Activated naive CD4-positive, alpha-beta T cell treated with anti-CD3 and anti-CD28 coated beads for 36 hours (primary cell): Measurements from ENCODE around the gene DDAH2. TPM values are rescaled to one million over a fixed set of nuclear protein-coding genes. Genes with fewer than 3 reads are reported as not detected.

Source experiments
- CTCF ChIA-PET: fragments of 350-600 bp; sonication (Branson Sonifier 250); formaldehyde crosslinking; loops from one replicate; lab custom pipeline; 2021; ENCODE audit warnings: antibody characterized with exemption; lab: Charles Lee
- DNase-seq: peaks from one replicate; pipeline ENCODE4 v3.0.0-alpha.2; 2020
- H3K27ac Mint-ChIP-seq: one replicate; pipeline ENCODE4 v1.8.0; 2021; ENCODE audit warnings: mild to moderate bottlenecking, mixed read lengths
- H3K27me3 Mint-ChIP-seq: one replicate; pipeline ENCODE4 v1.8.0; 2021; ENCODE audit warnings: low read depth, mixed read lengths
- H3K36me3 Mint-ChIP-seq: one replicate; pipeline ENCODE4 v1.8.0; 2021; ENCODE audit warnings: low read depth, mixed read lengths
- H3K4me1 Mint-ChIP-seq: one replicate; pipeline ENCODE4 v1.8.0; 2021; ENCODE audit warnings: low read depth, mixed read lengths
- H3K4me3 Mint-ChIP-seq: one replicate; pipeline ENCODE4 v1.8.0; 2021; ENCODE audit warnings: mild to moderate bottlenecking, moderate library complexity, mixed read lengths
- H3K9me3 Mint-ChIP-seq: one replicate; pipeline ENCODE4 v1.8.0; 2021; ENCODE audit warnings: mixed read lengths
- intact Hi-C: fragments of 100-400 bp; cut with micrococcal nuclease; formaldehyde crosslinking; loops from one replicate; pipeline ENCODE4 v1.15.1; 2023
- total RNA-seq, 2 experiments: library from RNA; stranded (reverse); gene quantifications; one replicate each; pipeline ENCODE4 v1.2.3, GENCODE V29; 2021

DDAH2 gene
- total RNA-seq, 2 experiments from 2014 or later: 8.5 to 11.3 TPM

- Mint-ChIP-seq H3K4me3 (no peak overlapping the region), H3K36me3 (peaks cover 5% of the 10 kb centered on the region), H3K9me3 (no peaks in the 10 kb centered on the region), H3K27ac (no peak overlapping the region), H3K4me1 (peaks cover 18% of the 10 kb centered on the region), H3K27me3 (no peaks in the 10 kb centered on the region)
- intact Hi-C loops: no loop called here
- no peak for DNase-seq
- CTCF ChIA-PET: interaction anchor here (1.1 kb wide), 1 partner anchor 33 kb away, joined by 3 read pairs; no protein-coding TSS in a partner anchor
Observed at GRCh38 chr6:31705931-31706330, 23.2 kb downstream of the DDAH2 start.

DNA sequence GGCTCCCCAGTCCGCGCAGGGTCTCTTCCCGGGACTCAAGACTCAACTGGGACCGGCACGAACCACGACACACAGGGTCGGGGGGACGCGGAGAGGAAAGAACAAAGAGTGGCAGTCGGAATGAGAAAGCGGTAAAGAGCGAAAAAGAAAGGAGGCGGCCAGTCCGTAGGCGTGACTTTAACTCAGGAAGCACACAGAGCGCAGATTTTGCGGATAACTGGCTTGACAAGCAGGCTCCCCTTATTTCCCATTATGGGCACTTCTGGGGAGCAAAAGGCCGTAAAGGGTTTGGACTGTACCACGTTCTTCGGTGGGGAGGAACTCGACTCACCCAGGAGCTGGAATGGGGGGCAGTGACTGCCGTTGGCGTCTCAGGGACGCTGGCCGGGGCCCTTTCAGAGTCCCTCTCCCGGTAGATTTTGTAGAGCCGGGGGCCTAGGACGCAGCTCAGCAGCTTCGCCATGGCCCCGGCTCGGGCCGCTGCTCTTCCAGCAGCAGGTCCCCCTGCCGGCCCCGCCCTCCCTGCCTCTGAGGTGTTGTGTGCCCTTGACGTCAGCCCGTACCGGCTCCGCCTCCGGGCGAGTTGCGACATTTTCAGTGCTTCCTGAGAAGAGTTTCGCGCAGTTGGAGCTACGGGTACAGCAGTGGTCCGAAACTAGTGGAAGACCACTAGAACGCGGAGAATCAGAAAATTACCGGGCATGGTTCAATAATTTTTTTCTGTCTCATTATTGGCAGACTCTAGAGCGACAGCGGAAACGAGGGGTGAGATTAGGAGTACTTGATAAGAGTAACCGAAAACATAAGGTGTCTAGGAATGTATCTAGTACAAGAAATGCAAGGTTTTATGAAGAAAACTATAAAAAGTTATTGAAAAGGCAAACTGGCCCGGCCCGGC lies 26.0 kb downstream of the DDAH2 start, which contains the start of gene ABHD16A:
ABHD16A (minus strand) TSS at position 506 of the 898 bp plus-strand sequence; CDS start at position 463, 43 bp downstream.
- intact Hi-C loops: loop anchor here (1.0 kb wide), 9 partner anchors 35 to 475 kb away; partner anchors contain the start of genes ATF6B, BAG6, NFKBIL1 and PRRC2A
- CTCF ChIA-PET: interaction anchor here (0.8 to 1.1 kb wide), 4 partner anchors 22 to 127 kb away, joined by 3 to 5 read pairs (median 4); partner anchors contain the start of gene LY6G5C

DNA sequence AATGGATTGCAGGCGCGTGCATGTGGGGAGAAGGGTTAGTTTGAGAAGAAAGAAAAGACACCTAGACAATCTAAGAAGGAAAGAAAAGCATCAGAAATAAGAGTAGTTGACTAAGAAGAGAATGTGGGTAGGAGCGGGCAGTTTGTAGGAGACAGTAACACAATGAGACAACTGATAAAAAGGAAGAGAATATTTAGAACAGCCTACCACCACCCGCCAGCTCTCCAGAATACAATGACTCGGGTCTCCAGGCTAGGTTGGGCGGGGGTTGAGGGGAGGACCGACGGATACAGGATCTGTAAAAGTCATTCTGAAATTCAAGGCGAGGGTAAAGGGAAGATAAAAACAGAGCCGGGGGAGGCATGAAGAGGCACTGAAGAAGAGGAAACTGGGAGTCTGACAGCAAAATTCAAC lies 26.7 kb downstream of the DDAH2 start:
- H3K4me1 Mint-ChIP-seq: peaks cover 26% of the 10 kb centered on the region
- H3K36me3 Mint-ChIP-seq: peaks cover 10% of the 10 kb centered on the region
- no peaks in the 10 kb centered on the region for H3K9me3 Mint-ChIP-seq
- peak; percentile 72 for DNase-seq
- H3K4me3 Mint-ChIP-seq: peak overlapping the region; percentile 99
- CTCF ChIA-PET: interaction anchor here (1.1 kb wide), 1 partner anchor 128 kb away, joined by 4 read pairs; no protein-coding TSS in a partner anchor
- H3K27ac Mint-ChIP-seq: peak overlapping the region; percentile 97
- H3K27me3 Mint-ChIP-seq: no peaks in the 10 kb centered on the region
- intact Hi-C loops: no loop called here

More for the DNA sequence above, 26.0 kb downstream of the DDAH2 start, which contains the start of gene ABHD16A:
- peaks cover 5% of the 10 kb centered on the region for H3K36me3 Mint-ChIP-seq
- H3K4me3 Mint-ChIP-seq: peak within 1 kb of the TSS; percentile 99
- no peaks in the 10 kb centered on the region for H3K9me3 Mint-ChIP-seq
- H3K27me3 Mint-ChIP-seq: no peaks in the 10 kb centered on the region
- H3K27ac Mint-ChIP-seq: peak within 1 kb of the TSS; percentile 97
- H3K4me1 Mint-ChIP-seq: peaks cover 21% of the 10 kb centered on the region
- peak; percentile 99 for DNase-seq

GRCh38 chr6:31701666-31702404 lies 27.3 kb downstream of the DDAH2 start:
- peaks cover 13% of the 10 kb centered on the region for H3K36me3 Mint-ChIP-seq
- H3K4me1 Mint-ChIP-seq: peaks cover 28% of the 10 kb centered on the region
- peak; percentile 7 for DNase-seq
- H3K27me3 Mint-ChIP-seq: no peaks in the 10 kb centered on the region
- intact Hi-C loops: no loop called here
- CTCF ChIA-PET: no interaction called here
- peak overlapping the region; percentile 99 for H3K4me3 Mint-ChIP-seq
- H3K9me3 Mint-ChIP-seq: no peaks in the 10 kb centered on the region
- H3K27ac Mint-ChIP-seq: peak overlapping the region; percentile 97

DNA sequence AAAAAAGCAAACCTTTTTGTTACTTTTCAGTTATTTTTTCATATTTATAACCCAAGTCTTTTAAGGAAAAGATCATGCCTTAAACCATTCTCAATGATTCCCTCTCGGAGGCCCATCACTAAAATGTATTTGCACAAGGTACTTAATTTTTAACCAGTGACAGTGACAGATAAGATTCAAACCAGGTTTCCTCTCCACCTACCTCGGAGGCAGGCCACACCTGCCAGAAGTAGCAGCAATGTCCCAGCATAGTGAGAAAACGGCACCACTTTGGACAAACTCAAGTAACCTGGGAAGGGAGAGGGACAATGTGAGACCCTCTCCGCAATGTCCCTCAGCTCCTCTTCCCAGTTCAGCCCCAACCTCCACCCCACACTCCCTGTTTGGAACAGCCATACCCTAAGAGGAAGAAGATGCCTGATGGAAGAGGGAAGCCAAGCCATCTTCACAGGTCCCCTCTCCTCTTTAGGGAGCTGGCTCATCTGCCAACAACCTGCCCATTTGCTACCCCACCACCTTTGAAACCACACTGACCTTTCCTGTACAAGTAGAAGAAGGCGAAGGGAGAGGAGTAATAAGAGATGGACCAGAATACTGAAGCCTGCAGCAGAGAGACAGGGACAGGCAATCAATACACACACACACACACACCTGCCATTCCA lies 28.2 kb downstream of the DDAH2 start:
- intact Hi-C loops: no loop called here
- no peak overlapping the region for H3K27ac Mint-ChIP-seq
- DNase-seq: no peak

DNA sequence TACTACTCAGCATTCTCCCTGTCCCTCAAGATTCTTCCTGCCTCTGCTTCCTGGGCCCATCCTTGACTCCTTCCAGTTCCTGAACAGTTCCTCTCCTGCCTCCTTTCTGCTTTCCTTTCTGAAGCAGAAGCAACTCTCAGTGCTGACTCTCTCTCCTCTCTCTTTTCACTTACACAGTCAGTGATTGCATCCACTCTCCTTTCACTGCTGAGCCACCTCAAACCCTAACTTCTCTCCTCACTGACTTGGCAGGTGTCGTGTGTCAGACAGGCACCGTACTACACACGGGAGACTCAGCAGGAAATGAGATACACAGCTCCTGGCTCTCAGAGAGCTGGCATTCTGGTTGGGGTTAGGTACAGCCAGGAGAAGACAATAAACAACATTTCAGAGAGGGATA lies 31.5 kb downstream of the DDAH2 start:
- no peaks in the 10 kb centered on the region for H3K27me3 Mint-ChIP-seq
- H3K27ac Mint-ChIP-seq: peak overlapping the region; percentile 70
- H3K9me3 Mint-ChIP-seq: no peaks in the 10 kb centered on the region
- peaks cover 25% of the 10 kb centered on the region for H3K4me1 Mint-ChIP-seq
- DNase-seq: peak; percentile 32
- peaks cover 19% of the 10 kb centered on the region for H3K36me3 Mint-ChIP-seq
- no peak overlapping the region for H3K4me3 Mint-ChIP-seq
- CTCF ChIA-PET: no interaction called here
- intact Hi-C loops: no loop called here

More for the DNA sequence above, 28.2 kb downstream of the DDAH2 start:
- Mint-ChIP-seq H3K27me3 (no peaks in the 10 kb centered on the region), H3K4me3 (no peak overlapping the region), H3K36me3 (peaks cover 18% of the 10 kb centered on the region), H3K9me3 (no peaks in the 10 kb centered on the region), H3K4me1 (peaks cover 28% of the 10 kb centered on the region)
- CTCF ChIA-PET: no interaction called here

DNA sequence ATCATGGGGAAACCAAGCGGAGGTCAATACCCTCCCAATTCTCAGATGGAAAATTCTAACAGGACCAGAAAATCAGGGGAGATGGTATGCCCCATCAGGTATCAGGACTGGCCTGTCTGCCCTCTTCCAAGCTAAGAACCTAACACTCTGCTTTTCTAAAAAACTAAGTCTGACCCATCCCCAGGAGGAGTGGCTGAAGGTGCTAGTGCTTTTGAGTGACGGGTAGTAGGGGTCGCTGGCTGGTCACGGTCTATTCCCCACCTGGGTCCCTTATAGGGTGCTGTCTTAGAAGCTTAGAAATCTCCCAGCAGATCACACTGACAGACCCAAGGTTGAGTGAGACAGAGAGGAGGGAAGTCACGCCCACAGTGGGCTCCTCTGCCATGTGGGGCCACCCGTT lies 35.6 kb downstream of the DDAH2 start:
- no peaks in the 10 kb centered on the region for H3K27me3 Mint-ChIP-seq
- CTCF ChIA-PET: interaction anchor here (2.3 kb wide), 1 partner anchor 12 kb away, joined by 6 read pairs; the partner anchor contains the start of gene LY6G5C
- H3K4me1 Mint-ChIP-seq: peaks cover 12% of the 10 kb centered on the region
- no peak for DNase-seq
- H3K9me3 Mint-ChIP-seq: no peaks in the 10 kb centered on the region
- intact Hi-C loops: no loop called here
- no peak overlapping the region for H3K4me3 Mint-ChIP-seq
- H3K27ac Mint-ChIP-seq: no peak overlapping the region
- H3K36me3 Mint-ChIP-seq: peaks cover 20% of the 10 kb centered on the region

- intact Hi-C loops: no loop called here
- CTCF ChIA-PET: no interaction called here
- DNase-seq: no peak
- Mint-ChIP-seq H3K27ac (no peak overlapping the region), H3K27me3 (no peaks in the 10 kb centered on the region), H3K4me1 (peaks cover 10% of the 10 kb centered on the region), H3K9me3 (no peaks in the 10 kb centered on the region), H3K4me3 (no peak overlapping the region), H3K36me3 (peaks cover 19% of the 10 kb centered on the region)
Observed at GRCh38 chr6:31692886-31693285, 36.2 kb downstream of the DDAH2 start.

DNA sequence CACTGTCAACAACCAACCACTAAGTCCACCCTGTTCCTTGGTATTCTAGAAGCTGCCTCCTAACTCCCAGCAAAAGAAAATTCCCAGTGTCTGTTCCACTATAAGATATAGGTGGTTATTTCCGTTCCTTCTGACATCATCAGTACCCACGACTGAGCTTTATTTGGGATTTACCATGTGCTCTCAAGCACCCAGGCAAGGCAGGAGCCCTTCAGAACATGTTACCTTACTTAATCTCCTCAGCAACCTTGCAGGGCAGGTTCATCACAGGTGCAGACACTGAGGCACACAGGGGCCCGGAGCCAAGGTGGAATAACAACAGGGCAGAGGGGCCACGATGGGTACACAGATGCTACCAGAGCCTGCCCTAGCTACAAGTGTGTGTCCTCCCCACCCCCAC lies 36.7 kb downstream of the DDAH2 start:
- no peak for DNase-seq
- CTCF ChIA-PET: no interaction called here
- H3K27ac Mint-ChIP-seq: no peak overlapping the region
- no peaks in the 10 kb centered on the region for H3K27me3 Mint-ChIP-seq
- intact Hi-C loops: no loop called here
- H3K4me3 Mint-ChIP-seq: no peak overlapping the region
- no peaks in the 10 kb centered on the region for H3K9me3 Mint-ChIP-seq
- peaks cover 15% of the 10 kb centered on the region for H3K36me3 Mint-ChIP-seq
- peaks cover 5% of the 10 kb centered on the region for H3K4me1 Mint-ChIP-seq

- CTCF ChIA-PET: interaction anchor here (0.9 kb wide), 1 partner anchor 19 kb away, joined by 3 read pairs; no protein-coding TSS in a partner anchor
- intact Hi-C loops: no loop called here
- DNase-seq: no peak
- H3K36me3 Mint-ChIP-seq: peaks cover 13% of the 10 kb centered on the region
- H3K27me3 Mint-ChIP-seq: no peaks in the 10 kb centered on the region
- H3K4me1 Mint-ChIP-seq: peaks cover 3% of the 10 kb centered on the region
- H3K4me3 Mint-ChIP-seq: no peak overlapping the region
- no peaks in the 10 kb centered on the region for H3K9me3 Mint-ChIP-seq
- H3K27ac Mint-ChIP-seq: no peak overlapping the region
Observed at GRCh38 chr6:31691564-31692108, 37.5 kb downstream of the DDAH2 start.

GRCh38 chr6:31691078-31691463 lies 38.0 kb downstream of the DDAH2 start:
- intact Hi-C loops: no loop called here
- no peaks in the 10 kb centered on the region for H3K9me3 Mint-ChIP-seq
- no peak overlapping the region for H3K27ac Mint-ChIP-seq
- DNase-seq: no peak
- peaks cover 3% of the 10 kb centered on the region for H3K4me1 Mint-ChIP-seq
- H3K4me3 Mint-ChIP-seq: no peak overlapping the region
- peaks cover 10% of the 10 kb centered on the region for H3K36me3 Mint-ChIP-seq
- CTCF ChIA-PET: interaction anchor here (0.7 to 0.9 kb wide), 3 partner anchors 13 to 30 kb away, joined by 3 to 4 read pairs (median 3); no protein-coding TSS in a partner anchor
- H3K27me3 Mint-ChIP-seq: no peaks in the 10 kb centered on the region
